HL-60/S4 treated with phorbol 12-myristate 13-acetate at 8.2 ng/mL for 4 days and 3 days (cell line): Measurements from ENCODE around the gene ANXA2.

Source experiments
- in situ Hi-C: fragments of 300-500 bp; cut with MboI; formaldehyde crosslinking; loops from 2 replicates; pipeline ENCODE4 v1.15.0; 2022; ENCODE audit warnings: low sequenced_read_pairs

Gene ANXA2

DNA sequence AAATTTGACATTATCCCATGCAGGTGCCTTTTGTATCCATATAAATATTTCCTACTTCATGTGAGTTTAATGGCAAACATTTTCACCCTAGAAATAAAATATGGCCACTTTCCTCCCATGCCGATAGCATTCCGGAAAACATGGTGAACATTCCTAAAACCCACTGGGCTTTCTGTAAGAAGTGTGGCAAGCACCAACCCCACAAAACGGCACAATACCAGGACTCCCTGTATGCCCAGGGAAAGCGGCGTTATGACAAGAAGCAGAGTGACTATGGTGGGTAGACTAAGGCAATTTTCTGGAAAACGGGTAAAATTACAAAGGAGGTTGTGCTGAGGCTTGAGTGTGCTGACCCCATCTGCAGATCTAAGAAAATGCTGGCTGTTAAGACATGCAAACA lies 7.6 kb downstream of the ANXA2 start:
- in situ Hi-C loops, result no loop called here

DNA sequence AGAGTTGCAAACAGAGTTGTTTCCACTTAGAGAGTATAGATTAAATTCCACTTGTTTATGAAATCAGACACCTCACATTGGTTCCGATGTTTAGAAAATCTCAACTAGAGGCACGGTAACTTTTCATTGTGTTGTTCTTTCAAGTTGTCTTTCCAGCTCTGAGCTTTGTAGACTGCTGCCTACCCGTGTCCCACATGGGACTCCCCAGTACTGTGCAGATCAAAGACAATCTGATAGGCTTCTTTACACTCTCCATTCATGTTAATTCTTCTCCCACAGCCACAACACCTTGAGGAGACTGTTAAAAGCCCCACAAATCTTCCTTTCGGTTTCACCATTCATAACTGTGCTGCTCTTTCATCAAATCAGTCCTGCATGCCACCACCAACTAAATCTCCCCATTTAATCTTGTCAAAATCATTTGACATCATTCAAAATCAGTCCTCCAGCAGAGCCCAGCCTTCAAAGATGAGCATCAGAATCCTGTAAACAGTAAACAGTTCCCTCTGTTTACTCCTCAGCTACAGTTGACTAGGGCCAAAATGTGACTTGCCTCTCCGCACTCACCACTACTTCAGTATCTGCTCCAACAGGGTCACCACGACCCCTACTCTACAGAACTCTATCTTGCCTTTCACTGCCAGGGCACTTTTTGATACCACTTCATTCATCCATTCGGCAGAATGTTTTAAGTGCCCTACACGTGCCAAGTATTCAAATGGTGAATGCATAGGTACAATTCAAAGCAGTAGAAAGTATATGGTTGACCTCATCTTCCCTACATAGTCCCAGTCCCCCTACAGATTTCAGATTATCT lies 8.3 kb downstream of the ANXA2 start:
- in situ Hi-C loops, result no loop called here

DNA sequence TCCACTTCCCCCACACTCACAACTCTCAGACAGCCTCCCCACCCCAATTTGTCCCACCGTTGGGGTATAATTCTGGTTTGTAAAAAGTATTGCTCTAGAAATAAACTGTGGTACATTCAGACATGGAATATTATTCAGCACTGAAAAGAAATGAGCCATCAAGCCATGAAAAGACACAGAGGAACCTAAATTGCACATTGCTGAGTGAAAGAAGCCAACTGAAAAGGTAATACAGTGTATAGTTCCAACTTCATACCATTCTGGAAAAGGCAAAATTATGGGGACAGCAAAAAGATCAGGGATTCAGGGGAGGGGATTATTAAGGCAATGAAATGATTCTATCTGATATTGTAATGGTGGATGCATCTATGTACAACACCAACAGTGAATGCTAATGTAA lies 10.5 kb downstream of the ANXA2 start:
- in situ Hi-C loops, result no loop called here

DNA sequence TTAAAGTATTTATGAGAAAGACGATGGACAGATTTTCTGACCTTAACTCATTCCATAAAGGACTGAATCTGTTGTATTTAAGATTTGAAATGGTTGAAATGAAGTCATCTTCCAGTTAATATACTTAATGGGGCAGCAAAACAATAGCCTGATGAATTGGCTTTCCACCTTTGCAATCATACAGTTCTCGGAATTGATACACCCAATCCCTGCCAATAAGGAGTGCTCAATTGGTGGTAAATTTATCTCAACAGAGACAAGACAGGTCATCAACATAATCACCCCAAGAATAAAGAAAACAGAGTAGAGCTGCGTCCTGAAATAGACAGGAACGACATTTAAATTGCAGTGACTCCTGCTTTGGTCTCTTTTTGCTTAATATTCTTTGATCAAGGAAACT lies 11.2 kb downstream of the ANXA2 start:
- in situ Hi-C loops, result no loop called here

- in situ Hi-C loops, result no loop called here
These were observed 11.9 kb downstream of the ANXA2 start for GRCh38 chr15:60385620-60386552.

DNA sequence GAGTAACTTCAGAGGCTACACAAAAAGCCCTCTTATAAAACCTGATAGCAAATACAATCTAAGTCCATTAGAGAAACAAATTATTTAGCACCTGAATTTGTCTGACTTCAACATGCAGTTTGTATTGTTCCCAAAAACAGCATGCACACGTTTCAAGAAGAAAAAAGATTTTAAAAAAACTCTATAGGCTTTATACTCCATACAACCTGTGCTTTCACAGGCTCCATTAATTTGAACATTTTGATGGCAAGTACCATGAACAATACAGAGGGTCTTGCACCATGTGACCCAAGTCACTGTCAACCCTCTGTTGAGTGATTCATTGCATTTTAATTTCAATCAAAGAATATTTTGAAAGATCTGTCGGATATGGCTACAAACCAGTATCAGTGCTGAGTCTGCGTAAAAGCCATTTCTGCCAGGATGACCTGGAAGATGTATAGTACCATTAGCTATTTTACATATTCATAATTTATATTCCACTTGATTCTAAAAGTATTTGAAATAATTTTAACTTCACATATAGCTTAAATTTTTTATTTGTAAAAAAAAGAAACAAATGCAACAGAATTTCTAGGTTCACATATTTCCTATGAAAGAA lies 13.2 kb downstream of the ANXA2 start:
- in situ Hi-C loops, result no loop called here

DNA sequence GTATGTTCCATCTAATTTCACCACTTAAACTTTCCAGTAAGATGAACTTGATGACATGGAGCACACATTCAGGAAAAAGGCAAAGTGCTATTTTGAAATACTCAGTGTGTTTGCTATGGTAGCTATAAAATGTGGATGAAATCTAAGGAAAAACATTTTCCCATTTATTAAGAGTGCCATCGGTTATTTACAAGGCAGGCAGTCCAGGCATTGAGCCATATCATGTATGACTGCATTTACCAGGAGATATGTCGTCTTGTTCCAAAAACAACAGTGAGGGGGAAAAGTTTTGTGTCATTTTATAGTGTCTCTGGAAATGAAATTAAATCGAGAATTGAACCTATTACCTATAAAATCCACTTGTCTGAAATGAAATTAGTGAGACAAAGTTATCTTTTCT lies 13.7 kb downstream of the ANXA2 start:
- in situ Hi-C loops, result no loop called here

DNA sequence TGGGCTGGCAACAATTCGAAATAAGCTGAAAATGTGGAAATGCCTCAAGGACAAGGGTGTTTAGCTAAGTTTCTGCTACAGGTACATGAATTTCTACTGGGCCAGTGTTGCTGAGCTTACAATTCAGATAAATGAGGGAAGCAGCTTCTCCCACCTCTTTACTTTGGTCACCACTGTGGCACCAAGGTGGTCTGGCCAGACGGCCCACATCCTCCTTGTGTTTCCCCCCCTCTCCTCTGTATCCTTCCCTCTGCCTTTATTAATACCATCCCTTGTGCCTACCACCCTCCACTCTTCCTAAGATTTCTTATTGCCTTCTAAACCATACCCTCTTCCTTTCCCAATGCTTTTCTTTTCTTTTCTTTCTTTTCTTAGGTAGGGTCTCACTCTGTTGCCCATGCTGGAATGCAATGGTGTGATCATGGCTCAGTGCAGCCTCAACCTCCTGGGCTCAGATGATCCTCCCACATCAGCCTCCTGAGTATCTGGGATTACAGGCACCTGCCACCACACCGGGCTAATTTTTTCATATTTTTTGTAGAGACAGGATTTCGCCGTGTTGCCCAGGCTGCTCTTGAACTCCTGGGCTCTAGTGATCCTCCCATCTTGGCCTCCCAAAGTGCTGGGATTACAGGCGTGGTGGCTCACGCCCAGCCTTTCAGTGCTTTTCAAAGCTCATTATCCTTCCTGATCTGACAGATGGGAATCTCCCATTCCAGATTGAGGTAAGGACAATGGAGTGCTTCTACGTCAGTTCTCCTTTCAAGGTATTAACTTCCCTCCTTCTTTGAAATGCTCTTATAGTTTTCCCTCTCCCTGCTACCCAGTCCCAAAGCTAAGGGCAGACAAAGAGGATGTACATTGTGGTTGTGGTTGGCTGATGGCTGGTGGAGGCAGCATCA lies 14.8 kb downstream of the ANXA2 start:
- in situ Hi-C loops, result no loop called here

GRCh38 chr15:60381148-60381788 lies 16.5 kb downstream of the ANXA2 start:
- in situ Hi-C loops, result no loop called here

DNA sequence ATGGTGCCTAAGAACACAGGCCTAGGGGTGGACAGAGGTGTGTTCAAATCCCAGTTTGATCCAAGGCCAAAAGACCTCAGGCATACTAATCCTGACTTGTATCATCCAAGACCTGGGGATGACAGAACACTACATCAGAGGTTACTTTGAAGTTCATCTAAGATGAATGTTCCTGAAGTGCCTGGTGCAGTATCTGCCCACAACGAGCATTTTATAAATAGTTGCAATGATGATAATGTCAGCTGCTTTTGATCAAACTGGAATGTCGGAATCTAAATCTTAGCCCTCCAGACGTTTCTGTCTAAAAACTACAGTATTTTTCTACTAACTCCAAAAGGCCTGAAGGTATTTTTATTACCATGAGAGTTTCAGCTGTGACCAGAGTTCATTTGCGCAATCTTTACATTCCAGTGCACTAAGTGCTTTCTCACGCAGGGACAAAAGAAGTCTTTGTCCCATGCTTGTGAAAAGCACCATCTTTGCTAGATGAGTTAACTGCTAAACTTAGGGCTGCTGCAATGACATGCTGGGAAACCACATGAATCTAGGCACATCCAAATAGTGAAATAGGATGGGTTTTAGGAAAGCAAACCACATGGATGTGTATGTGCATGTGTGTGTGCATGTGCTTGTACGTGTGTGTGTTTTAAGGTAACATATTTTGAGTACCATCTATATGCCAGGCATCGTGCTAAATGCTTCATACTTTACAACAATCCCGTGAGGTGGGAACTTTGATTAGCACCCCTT lies 18.1 kb downstream of the ANXA2 start:
- in situ Hi-C loops, result no loop called here

DNA sequence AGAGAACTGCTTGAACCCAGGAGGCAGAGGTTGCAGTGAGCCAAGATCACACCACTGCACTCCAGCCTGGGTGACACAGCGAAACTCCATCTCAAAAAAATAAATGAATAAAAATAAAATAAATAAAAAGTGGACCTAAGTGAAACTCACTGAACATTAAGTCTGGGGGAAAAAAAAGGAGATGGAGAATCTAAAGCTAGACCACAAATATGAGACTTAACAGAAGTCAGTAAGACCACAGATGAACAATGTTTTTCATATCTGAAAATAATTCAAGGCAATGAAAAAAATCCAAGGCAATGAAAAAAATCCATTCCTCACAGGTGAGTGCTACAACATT lies 18.6 kb downstream of the ANXA2 start:
- in situ Hi-C loops, result no loop called here

DNA sequence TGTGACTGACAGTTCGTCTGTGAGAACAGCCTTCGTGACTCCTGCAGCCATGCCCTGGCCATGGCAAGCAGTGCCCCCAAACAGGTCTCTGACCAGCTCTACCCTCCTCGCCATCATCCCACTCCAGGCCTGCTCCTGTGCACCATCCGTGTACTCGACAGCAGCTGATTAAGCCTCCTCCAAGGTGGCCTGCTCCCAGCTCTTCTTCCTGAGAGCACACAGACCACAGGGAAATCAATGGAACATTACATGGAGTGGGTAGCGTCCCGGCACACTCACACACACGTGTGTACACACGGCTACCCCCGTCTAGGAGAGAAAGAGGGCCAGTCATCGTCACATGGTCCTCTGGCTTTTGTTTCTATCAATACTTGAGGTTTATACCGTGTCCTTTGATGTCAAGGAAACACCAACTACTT lies 21.1 kb downstream of the ANXA2 start:
- in situ Hi-C loops, result no loop called here

GRCh38 chr15:60375306-60375705 lies 22.5 kb downstream of the ANXA2 start:
- in situ Hi-C loops, result no loop called here

DNA sequence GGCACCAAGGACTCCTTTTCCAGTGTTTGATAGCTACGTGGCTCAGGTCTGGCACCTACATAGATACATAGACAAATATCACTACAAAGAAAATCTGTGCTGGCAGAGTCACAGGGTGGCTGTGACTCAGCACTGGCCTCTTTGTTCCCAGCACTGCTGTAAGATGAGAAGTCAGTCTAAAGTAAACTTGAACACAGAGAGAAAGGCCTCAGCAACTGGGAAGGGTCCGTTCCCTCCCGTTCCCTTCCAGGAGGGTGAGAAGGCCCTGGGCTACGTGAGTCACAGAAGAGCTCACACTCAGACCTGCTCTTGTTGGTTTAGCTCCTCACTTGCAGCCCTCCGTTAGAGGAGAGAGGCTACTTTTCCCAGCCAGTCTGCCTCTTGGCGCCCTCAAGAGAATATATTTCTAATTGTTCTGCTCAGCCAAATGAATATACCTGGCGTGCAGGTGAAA lies 23.1 kb downstream of the ANXA2 start:
- in situ Hi-C loops, result no loop called here

DNA sequence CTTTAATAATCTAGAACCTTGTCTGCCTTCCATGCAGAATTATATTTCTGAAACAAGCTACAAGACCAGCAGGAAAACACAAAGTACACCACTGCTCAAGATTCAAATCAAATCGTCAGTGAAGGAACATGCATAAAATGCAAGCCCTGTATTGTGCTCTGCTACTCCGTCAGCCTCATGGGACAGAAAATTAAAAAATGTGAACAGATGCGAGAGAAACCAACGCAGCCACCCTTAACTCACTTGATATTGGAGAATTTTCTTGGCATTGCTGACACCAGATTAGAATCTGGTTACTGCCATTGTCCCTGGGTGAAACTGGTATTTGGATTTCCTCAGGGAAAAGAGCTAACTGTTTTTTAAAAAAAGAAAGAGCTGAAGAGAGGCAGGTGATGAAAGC lies 23.6 kb downstream of the ANXA2 start:
- in situ Hi-C loops, result no loop called here

DNA sequence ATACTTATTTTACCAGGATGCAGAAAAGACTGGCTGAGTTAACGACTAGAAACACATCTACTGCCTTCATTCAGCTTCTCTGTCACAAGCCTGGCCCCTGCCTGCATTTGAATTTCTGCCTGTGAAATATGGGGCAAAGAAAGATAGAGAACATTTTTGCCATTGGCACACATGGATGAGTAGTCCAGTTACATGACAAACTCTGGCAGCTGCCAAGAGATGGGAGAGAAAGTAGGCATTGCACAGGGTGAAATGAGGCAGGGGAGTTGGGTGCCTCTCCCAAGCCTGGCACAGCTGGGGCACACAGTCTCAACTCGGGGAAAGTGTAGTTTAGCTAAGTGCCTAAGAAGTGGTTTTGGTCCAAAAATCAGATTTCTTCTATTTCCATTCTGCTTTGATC lies 24.0 kb downstream of the ANXA2 start:
- in situ Hi-C loops, result no loop called here

- in situ Hi-C loops, result no loop called here
These were observed 24.5 kb downstream of the ANXA2 start for GRCh38 chr15:60373327-60373726.

- in situ Hi-C loops, result no loop called here
These were observed 25.0 kb downstream of the ANXA2 start for GRCh38 chr15:60372756-60373155.

DNA sequence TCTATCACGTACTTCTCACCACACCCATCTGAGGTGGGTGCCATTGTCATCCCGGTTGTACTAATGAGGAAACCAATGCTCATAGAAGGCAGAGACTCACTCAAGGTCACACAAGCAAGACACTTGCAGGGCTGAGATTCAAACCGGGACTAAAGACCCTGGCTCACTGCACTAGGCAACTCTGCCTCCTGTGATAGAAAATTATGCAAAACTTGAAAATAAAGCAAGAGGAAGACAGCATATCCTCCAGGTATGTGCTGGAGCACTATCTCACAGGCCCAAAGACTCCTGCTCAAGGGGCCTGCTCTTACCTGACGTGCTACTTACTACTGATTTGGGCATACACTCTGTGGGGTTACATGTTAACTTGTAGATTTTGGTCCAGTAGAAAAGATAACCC lies 25.6 kb downstream of the ANXA2 start:
- in situ Hi-C loops, result no loop called here
